HL-60 (cell line): Measurements from ENCODE around the gene PROS1.
A peak's percentile ranks its signal among the peaks of the same experiment; 100 is the strongest.

Source experiments
- DNase-seq, 2 experiments: peaks; one replicate each; pipeline ENCODE4 v3.0.0-alpha.2; 2010 to 2020; ENCODE audit warnings: low read depth in 1 of 2, low spot score in 1 of 2
- H3K27ac ChIP-seq: fragments of 250-450 bp; sonication (Bioruptor Pico); replicated peaks from 2 replicates; pipeline ENCODE4 v1.5.1; 2020; ENCODE audit warnings: mild to moderate bottlenecking, moderate library complexity
- H3K27me3 ChIP-seq: fragments of 250-450 bp; sonication (Bioruptor Pico); 2 replicates; pipeline ENCODE4 v1.5.1; 2021; ENCODE audit warnings: mild to moderate bottlenecking, moderate library complexity; ENCODE audit not compliant: insufficient read depth, poor library complexity, severe bottlenecking
- H3K4me3 ChIP-seq: replicated peaks from 2 replicates; pipeline ENCODE4 v1.5.1; 2011; ENCODE audit warnings: mild to moderate bottlenecking, control low read depth, low read length; ENCODE audit not compliant: insufficient read depth
- GABPA ChIP-seq: IDR thresholded peaks from 2 replicates; pipeline ENCODE4 v1.6.1; 2012; ENCODE audit warnings: low read depth
- POLR2AphosphoS5 ChIP-seq: IDR thresholded peaks from 2 replicates; pipeline ENCODE4 v1.6.1; 2012; ENCODE audit warnings: low read depth
- SPI1 ChIP-seq: IDR thresholded peaks from 2 replicates; pipeline ENCODE4 v1.6.1; 2012; ENCODE audit warnings: low read depth, mild to moderate bottlenecking, borderline replicate concordance
- TF ChIP-seq, protein P1 (sequence below): IDR thresholded peaks from one replicate; pipeline ENCODE4 v1.5.1; 2011; ENCODE audit warnings: low read length, control low read depth, inconsistent platforms; ENCODE audit not compliant: insufficient read depth
- TF ChIP-seq, protein P2 (sequence below): IDR thresholded peaks from 2 replicates; pipeline ENCODE4 v1.6.1; 2012; ENCODE audit warnings: low read depth; ENCODE audit not compliant: insufficient replicate concordance

PROS1 gene

DNA sequence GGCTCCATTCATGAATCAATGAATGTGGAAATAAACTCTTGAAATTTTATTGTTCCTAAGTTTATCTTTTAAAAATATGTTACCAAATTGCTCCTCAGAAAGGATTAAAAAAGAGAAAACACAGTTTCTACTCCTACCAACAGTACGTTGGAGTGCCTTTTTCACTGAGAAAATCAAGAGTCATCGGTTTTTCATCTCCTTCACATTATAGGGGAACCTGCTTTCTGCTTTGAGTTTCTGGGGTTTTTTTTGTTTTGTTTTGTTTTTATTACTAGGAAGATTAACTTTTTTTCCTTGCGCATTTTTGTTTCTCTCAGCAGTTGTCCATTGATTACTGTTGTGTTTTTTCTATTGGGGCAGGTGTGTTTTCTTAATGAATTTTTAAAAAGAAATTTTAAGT is 9.7 kb upstream of the PROS1 start:
- Histone ChIP-seq H3K27me3 (no peaks in the 10 kb centered on the region), H3K4me3 (no peak overlapping the region), H3K27ac (no peak overlapping the region)
- no peak for DNase-seq
- no peak for TF ChIP-seq POLR2AphosphoS5
- TF ChIP-seq SPI1 = no peak
- TF ChIP-seq, protein P1, sequence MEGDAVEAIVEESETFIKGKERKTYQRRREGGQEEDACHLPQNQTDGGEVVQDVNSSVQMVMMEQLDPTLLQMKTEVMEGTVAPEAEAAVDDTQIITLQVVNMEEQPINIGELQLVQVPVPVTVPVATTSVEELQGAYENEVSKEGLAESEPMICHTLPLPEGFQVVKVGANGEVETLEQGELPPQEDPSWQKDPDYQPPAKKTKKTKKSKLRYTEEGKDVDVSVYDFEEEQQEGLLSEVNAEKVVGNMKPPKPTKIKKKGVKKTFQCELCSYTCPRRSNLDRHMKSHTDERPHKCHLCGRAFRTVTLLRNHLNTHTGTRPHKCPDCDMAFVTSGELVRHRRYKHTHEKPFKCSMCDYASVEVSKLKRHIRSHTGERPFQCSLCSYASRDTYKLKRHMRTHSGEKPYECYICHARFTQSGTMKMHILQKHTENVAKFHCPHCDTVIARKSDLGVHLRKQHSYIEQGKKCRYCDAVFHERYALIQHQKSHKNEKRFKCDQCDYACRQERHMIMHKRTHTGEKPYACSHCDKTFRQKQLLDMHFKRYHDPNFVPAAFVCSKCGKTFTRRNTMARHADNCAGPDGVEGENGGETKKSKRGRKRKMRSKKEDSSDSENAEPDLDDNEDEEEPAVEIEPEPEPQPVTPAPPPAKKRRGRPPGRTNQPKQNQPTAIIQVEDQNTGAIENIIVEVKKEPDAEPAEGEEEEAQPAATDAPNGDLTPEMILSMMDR = no peak
- TF ChIP-seq GABPA = no peak
- TF ChIP-seq, protein P2, sequence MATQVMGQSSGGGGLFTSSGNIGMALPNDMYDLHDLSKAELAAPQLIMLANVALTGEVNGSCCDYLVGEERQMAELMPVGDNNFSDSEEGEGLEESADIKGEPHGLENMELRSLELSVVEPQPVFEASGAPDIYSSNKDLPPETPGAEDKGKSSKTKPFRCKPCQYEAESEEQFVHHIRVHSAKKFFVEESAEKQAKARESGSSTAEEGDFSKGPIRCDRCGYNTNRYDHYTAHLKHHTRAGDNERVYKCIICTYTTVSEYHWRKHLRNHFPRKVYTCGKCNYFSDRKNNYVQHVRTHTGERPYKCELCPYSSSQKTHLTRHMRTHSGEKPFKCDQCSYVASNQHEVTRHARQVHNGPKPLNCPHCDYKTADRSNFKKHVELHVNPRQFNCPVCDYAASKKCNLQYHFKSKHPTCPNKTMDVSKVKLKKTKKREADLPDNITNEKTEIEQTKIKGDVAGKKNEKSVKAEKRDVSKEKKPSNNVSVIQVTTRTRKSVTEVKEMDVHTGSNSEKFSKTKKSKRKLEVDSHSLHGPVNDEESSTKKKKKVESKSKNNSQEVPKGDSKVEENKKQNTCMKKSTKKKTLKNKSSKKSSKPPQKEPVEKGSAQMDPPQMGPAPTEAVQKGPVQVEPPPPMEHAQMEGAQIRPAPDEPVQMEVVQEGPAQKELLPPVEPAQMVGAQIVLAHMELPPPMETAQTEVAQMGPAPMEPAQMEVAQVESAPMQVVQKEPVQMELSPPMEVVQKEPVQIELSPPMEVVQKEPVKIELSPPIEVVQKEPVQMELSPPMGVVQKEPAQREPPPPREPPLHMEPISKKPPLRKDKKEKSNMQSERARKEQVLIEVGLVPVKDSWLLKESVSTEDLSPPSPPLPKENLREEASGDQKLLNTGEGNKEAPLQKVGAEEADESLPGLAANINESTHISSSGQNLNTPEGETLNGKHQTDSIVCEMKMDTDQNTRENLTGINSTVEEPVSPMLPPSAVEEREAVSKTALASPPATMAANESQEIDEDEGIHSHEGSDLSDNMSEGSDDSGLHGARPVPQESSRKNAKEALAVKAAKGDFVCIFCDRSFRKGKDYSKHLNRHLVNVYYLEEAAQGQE = no peak

- Histone ChIP-seq H3K4me3 (no peak overlapping the region), H3K27me3 (no peaks in the 10 kb centered on the region), H3K27ac (no peak overlapping the region)
- DNase-seq = no peak
- TF ChIP-seq POLR2AphosphoS5 (no peak), SPI1 (no peak), GABPA (no peak)
- TF ChIP-seq, protein P2 = no peak
- TF ChIP-seq, protein P1 = no peak
These were observed 8.0 kb upstream of the PROS1 start for GRCh38 chr3:93981649-93982048.

- TF ChIP-seq, protein P1 = no peak
- TF ChIP-seq GABPA (no peak), SPI1 (peak; percentile 7; the same call in 1 of the 2 replicates), POLR2AphosphoS5 (peak; percentile 40; the same call in 1 of the 2 replicates)
- TF ChIP-seq, protein P2 = no peak
- peak; percentile 81 to 98 for DNase-seq
- H3K4me3 ChIP-seq = peak within 1 kb of the TSS; percentile 96
- peak within 1 kb of the TSS; percentile 59 for H3K27ac ChIP-seq
- no peaks in the 10 kb centered on the region for H3K27me3 ChIP-seq
These were observed 6.4 kb upstream of the PROS1 start, which contains the start of gene ARL13B for GRCh38 chr3:93979850-93980676. TSS of gene ARL13B (plus strand) at chr3:93980155. CDS start at chr3:93980424, 269 bp downstream.
